Activated B cell treated with CpG ODN at 0.5 μM for 24 hours (primary cell): ENCODE results near the gene ATG9A. TPM values are rescaled to one million over a fixed set of nuclear protein-coding genes. Genes with fewer than 3 reads are reported as not detected.
A peak's percentile ranks its signal among the peaks of the same experiment; 100 is the strongest.

Experiments used
- ATAC-seq: fragments of 200-7000 bp; cut with Tn5 transposase; one replicate; pipeline ENCODE4 v1.10.0; 2021; ENCODE audit warnings: low read depth, mild to moderate bottlenecking, moderate library complexity
- CTCF ChIA-PET: fragments of 350-600 bp; sonication (Branson Sonifier 250); formaldehyde crosslinking; loops from one replicate; lab custom pipeline; 2021; ENCODE audit warnings: antibody characterized with exemption; lab: Charles Lee
- POLR2A ChIA-PET: fragments of 350-600 bp; sonication (Branson Sonifier 250); formaldehyde crosslinking; loops from one replicate; lab custom pipeline; 2021; ENCODE audit warnings: antibody characterized with exemption; lab: Charles Lee
- DNase-seq: peaks from one replicate; pipeline ENCODE4 v3.0.0; 2022
- H3K27ac Mint-ChIP-seq: one replicate; pipeline ENCODE4 v1.8.0; 2020; ENCODE audit warnings: mixed read lengths
- H3K27me3 Mint-ChIP-seq: one replicate; pipeline ENCODE4 v1.8.0; 2021; ENCODE audit warnings: mixed read lengths
- H3K36me3 Mint-ChIP-seq: one replicate; pipeline ENCODE4 v1.8.0; 2021; ENCODE audit warnings: low read depth, mixed read lengths
- H3K4me1 Mint-ChIP-seq: one replicate; pipeline ENCODE4 v1.8.0; 2021; ENCODE audit warnings: mixed read lengths
- H3K4me3 Mint-ChIP-seq: one replicate; pipeline ENCODE4 v1.8.0; 2020; ENCODE audit warnings: mild to moderate bottlenecking, mixed read lengths
- H3K9me3 Mint-ChIP-seq: one replicate; pipeline ENCODE4 v1.8.0; 2020; ENCODE audit warnings: mixed read lengths
- CTCF ChIP-seq: fragments of 200-600 bp; IDR thresholded peaks from one replicate; pipeline ENCODE4 v1.8.0; 2022; ENCODE audit warnings: antibody characterized with exemption, mild to moderate bottlenecking
- intact Hi-C: fragments of 100-400 bp; cut with micrococcal nuclease; formaldehyde crosslinking; loops from one replicate; pipeline ENCODE4 v1.15.1; 2024
- total RNA-seq: library from RNA; stranded (reverse); gene quantifications from 2 replicates; pipeline ENCODE4 v1.2.3, GENCODE V29; 2022

Gene ATG9A
- total RNA-seq, 1 donor from 2014 or later: 38.3 TPM

DNA sequence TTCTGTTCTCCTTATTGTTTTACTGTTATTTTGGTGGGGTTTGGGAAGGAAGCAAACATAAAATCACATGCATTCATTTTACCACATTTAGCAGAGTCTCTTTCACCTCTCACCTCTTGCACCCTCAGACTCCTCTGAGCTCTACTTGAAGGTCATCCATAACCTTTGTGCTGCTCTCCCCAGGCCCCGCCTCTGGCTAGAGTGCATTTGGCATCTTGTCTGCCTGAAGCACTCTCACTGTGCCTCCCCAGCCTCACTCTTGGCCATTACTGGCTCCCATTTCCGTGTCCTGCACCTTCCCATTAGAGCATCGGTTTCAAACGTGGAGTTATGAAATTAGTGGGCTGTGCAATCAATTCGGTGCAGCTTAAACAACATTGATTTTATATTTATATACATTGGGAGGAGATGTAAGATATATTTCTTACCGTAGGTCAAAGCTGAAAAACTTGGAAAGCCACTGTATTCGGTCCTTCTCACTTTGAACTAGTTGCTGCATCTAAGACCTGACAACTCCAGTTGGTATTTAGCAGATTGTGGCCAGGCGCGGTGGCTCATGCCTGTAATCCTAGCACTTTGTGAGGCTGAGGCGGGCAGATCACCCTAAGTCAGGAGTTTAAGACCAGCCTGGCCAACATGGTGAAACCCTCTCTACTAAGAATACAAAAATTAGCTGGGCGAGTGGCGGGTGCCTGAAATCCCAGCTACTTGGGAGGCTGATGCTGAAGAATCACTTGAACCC lies 29.8 kb downstream of the ATG9A start:
- peaks cover 6% of the 10 kb centered on the region for H3K27me3 Mint-ChIP-seq
- CTCF ChIA-PET: no interaction called here
- H3K27ac Mint-ChIP-seq: no peak overlapping the region
- DNase-seq (no peak), ATAC-seq (no peak)
- TF ChIP-seq CTCF: no peak
- POLR2A ChIA-PET: no interaction called here
- H3K36me3 Mint-ChIP-seq: no peaks in the 10 kb centered on the region
- H3K4me1 Mint-ChIP-seq: no peaks in the 10 kb centered on the region
- no peaks in the 10 kb centered on the region for H3K9me3 Mint-ChIP-seq
- H3K4me3 Mint-ChIP-seq: no peak overlapping the region
- intact Hi-C loops: no loop called here

GRCh38 chr2:219198974-219199373 lies 30.5 kb downstream of the ATG9A start:
- no peaks in the 10 kb centered on the region for H3K9me3 Mint-ChIP-seq
- H3K4me3 Mint-ChIP-seq: no peak overlapping the region
- no peak for ATAC-seq
- ChIA-PET CTCF (no interaction called here), POLR2A (no interaction called here)
- no peaks in the 10 kb centered on the region for H3K4me1 Mint-ChIP-seq
- intact Hi-C loops: no loop called here
- H3K36me3 Mint-ChIP-seq: no peaks in the 10 kb centered on the region
- peaks cover 6% of the 10 kb centered on the region for H3K27me3 Mint-ChIP-seq
- TF ChIP-seq CTCF: no peak
- DNase-seq: no peak
- no peak overlapping the region for H3K27ac Mint-ChIP-seq

GRCh38 chr2:219197388-219197787 lies 32.0 kb downstream of the ATG9A start:
- intact Hi-C loops: no loop called here
- DNase-seq (no peak), ATAC-seq (no peak)
- ChIA-PET CTCF (no interaction called here), POLR2A (interaction anchor here (0.7 to 1.4 kb wide), 4 partner anchors 9 to 526 kb away, joined by 3 to 6 read pairs (median 4); partner anchors contain the start of genes RNF25, STK36 and ZFAND2B)
- H3K27ac Mint-ChIP-seq: no peak overlapping the region
- no peaks in the 10 kb centered on the region for H3K9me3 Mint-ChIP-seq
- no peak overlapping the region for H3K4me3 Mint-ChIP-seq
- no peaks in the 10 kb centered on the region for H3K36me3 Mint-ChIP-seq
- H3K27me3 Mint-ChIP-seq: peaks cover 6% of the 10 kb centered on the region
- TF ChIP-seq CTCF: no peak
- no peaks in the 10 kb centered on the region for H3K4me1 Mint-ChIP-seq

DNA sequence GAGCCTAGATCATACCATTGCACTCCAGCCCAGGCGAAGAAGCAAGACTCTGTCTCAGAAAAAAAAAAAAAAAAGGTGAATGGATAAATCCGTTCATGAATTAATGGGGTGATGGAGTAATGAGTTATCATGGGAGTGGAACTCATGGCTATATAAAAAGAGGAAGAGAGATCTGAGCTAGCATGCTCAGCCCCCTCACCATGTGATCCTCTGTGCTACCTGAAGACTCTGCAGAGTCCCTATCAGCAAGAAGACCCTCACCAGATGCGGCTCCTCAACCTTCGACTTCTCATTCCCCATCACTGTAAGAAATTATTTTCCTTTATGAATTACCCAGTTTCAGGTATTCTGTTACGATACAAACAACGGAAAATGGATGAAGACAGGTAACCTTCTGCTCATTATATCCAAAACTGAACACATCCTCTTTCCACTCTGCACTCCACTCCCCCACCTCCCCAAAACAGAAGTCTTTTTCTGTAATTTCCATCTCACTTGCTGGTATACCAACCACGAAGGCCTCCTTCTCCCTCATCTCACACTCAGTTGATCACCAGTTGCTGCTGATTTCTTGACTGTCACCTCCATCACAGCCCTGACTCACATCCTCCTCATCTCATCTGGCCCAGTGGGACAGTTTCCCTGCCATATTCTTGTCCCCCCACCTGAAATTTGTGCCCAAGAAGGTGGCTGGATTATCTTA lies 42.5 kb downstream of the ATG9A start:
- Mint-ChIP-seq H3K9me3 (no peaks in the 10 kb centered on the region), H3K36me3 (peaks cover 32% of the 10 kb centered on the region), H3K27me3 (no peaks in the 10 kb centered on the region), H3K4me1 (peaks cover 10% of the 10 kb centered on the region), H3K27ac (peak overlapping the region; percentile 46), H3K4me3 (no peak overlapping the region)
- POLR2A ChIA-PET: interaction anchor here (0.6 kb wide), 1 partner anchor 61 kb away, joined by 7 read pairs; no protein-coding TSS in a partner anchor
- DNase-seq (no peak), ATAC-seq (peak; percentile 78)
- CTCF ChIA-PET: no interaction called here
- intact Hi-C loops: loop anchor here (1.0 kb wide), 1 partner anchor 9 kb away; the partner anchor contains the start of gene RETREG2
- no peak for TF ChIP-seq CTCF

- Mint-ChIP-seq H3K36me3 (peaks cover 55% of the 10 kb centered on the region), H3K27me3 (no peaks in the 10 kb centered on the region), H3K4me1 (peaks cover 18% of the 10 kb centered on the region), H3K9me3 (no peaks in the 10 kb centered on the region), H3K4me3 (no peak overlapping the region), H3K27ac (no peak overlapping the region)
- ChIA-PET CTCF (no interaction called here), POLR2A (interaction anchor here (1.0 kb wide), 1 partner anchor 8 kb away, joined by 5 read pairs; no protein-coding TSS in a partner anchor)
- intact Hi-C loops: no loop called here
- DNase-seq (no peak), ATAC-seq (no peak)
- no peak for TF ChIP-seq CTCF
These were observed 45.3 kb downstream of the ATG9A start for GRCh38 chr2:219184121-219184520.
